GM18907 (cell line): ENCODE results near the gene RECK.
A peak's percentile ranks its signal among the peaks of the same experiment; 100 is the strongest.
"Not testable (repeated sequence)": the region's sequence is repeated elsewhere in the genome, so short reads cannot be mapped to it uniquely, and the experiment has no call there.

ENCODE experiments used
- ATAC-seq: cut with Tn5 transposase; IDR thresholded peaks from one replicate; pipeline ENCODE4 v1.9.1; 2021; ENCODE audit warnings: mild to moderate bottlenecking, moderate library complexity; ENCODE audit not compliant: unreplicated experiment

Gene RECK

DNA sequence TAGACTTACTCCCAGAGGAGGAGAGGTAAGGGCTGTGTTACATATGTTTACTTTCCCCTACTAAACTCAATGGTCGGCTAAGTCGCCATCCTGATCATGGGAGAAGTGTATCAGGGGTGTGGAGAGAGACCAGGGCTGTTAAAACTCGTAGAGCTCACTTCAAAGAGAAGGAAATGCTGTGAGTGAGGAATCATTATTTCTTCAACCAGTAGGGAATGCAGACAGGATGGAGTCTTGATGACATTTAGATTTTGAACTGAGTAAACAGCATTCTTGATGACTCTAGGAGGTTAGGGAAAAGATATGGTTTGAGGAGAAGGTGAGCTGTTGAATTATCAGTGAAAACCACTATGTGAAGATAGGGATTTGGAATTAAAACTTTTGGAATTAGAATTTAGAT is 17.3 kb downstream of the RECK start:
- ATAC-seq = no peak

DNA sequence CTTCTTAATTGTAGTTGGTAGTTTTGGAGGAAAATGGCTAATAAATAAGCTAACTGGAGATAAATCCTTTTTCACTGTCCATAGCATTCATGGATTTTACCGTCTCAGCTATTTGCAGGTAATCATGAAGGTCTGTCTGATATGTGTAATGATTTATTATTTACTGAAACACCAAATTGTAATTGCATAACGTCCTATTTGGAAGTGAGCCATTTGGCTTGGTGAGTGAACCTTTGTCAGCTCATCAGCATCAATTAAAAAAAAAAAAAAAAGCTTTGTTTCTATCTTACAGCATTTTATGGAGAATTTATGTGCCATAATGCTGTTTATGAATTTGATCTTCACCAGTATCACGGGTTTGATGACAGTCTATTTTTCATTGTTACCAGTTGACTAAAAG is 20.2 kb downstream of the RECK start:
- ATAC-seq = no peak

GRCh38 chr9:36063804-36064447 is 27.2 kb downstream of the RECK start:
- ATAC-seq = no peak

DNA sequence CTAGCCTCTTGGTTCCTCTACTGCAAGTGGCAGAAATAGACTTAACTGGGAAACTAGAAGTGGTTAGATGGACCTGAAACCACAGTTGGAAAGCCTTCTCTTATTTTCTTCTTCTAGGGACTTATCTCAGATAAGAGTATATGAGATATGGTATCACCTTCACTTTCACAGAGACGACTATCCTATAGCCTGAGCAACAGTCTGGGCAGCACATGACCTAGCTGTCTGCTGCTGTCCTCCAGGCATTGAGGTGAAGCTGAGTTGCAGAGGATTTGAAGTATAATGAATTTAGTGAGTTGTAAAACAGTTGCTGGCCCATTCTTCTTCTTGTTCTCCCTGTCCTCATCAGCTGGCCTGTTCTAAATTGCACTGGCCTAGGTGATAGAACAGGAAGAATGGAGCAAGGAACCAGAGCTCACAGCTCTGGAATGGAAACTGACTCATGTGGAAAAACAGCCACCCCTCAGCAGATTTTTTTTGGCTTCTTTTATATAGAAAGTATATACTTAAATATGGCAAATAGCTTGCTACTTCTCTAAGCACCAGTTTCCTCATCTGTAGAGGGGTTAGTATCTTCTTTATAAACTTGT is 27.8 kb downstream of the RECK start:
- ATAC-seq = no peak

DNA sequence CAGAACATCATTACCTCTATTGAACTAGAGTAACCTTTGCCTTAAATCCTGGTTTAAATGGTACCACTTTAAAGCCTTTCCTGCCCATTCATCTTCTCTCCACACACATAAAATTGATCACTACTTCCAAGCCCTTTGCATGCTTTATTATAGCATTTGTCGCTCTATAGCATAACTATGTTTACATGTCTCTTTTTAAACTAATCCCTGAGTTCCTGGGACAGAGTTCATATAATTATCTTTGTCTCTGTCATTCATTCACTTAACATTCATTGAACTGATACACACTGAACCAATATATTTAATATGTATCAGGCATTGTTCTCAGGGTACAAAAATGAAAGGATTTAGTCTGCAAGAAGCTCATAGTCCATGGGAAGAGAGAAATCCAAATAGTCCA is 37.3 kb downstream of the RECK start:
- no peak for ATAC-seq

- no peak for ATAC-seq
Observed at GRCh38 chr9:36074870-36075532, 38.3 kb downstream of the RECK start.

DNA sequence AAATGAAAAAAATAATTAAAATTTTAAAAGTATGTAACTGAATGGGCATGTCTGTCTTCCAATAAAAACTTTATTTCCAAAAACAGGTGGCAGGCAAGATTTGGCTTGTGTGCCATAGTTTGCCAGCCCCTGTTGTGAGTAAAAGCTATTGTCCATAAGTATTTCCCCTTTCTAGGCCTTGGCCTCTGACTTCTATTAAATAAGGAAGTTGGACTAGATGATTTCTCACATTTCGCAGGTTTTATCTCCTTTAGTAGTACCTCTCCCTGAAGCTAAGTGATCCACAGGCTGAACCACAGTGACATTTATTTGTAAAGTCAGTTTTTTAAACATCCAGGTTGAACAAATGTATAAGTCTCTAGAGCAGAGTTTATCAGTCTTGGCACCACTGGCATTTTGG is 41.3 kb downstream of the RECK start:
- ATAC-seq = no peak

GRCh38 chr9:36080519-36080918 is 43.8 kb downstream of the RECK start:
- ATAC-seq = no peak

DNA sequence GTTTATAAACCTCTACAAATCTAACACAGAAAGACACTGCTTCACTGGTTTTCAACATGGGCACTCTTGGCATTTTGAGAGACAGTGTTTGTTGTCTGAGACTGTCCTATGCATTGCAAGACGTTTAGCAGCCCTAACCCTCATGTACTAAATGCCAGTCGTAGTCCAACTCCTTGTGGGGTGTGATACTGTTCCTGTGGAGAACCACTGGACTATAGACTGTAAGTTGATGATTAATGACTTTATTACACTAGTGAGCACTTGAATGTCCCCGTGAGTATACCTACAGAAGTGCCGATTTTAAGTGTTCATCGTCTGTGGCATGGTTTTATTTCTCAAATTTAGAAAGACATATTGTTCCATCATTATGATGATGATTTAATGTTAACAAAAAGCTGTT is 46.2 kb downstream of the RECK start:
- no peak for ATAC-seq

GRCh38 chr9:36086442-36086841 is 49.7 kb downstream of the RECK start:
- ATAC-seq = no peak

DNA sequence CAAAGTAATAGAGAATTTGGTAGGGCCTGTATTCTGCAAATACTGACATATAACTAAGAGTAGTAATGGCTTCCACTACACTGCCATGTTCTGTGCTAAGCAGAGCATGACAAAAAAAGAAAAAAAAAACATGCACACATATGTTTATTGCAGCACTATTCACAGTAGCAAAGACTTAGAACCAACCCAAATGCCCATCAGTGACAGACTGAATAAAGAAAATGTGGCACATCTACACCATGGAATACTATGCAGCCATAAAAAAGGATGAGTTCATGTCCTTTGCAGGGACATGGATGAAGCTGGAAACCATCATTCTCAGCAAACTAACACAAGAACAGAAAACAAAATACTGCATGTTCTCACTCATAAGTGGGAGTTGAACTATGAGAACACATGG is 50.3 kb downstream of the RECK start:
- ATAC-seq = not testable (repeated sequence)

GRCh38 chr9:36088020-36088419 is 51.3 kb downstream of the RECK start:
- ATAC-seq = no peak

- no peak for ATAC-seq
Observed at GRCh38 chr9:36091026-36091953, 54.6 kb downstream of the RECK start.

DNA sequence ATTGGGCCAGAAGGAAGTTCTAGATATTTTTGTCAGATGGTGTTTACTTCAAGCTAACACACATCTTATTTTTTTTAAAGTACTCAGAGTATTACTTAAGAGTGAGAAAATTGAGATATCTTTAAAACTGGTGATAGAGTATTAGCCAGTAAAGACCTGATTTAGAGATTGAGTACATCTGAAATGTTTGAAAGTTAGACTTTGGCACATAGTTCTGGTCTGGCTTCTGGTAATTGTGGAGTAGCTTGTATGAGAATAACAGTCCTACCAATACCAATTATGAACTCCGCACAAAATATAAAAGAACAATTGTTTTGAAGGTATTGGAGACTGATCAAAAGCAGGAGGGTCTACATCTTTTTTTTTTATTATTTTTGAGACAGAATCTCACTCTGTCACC is 55.3 kb downstream of the RECK start:
- ATAC-seq = no peak

DNA sequence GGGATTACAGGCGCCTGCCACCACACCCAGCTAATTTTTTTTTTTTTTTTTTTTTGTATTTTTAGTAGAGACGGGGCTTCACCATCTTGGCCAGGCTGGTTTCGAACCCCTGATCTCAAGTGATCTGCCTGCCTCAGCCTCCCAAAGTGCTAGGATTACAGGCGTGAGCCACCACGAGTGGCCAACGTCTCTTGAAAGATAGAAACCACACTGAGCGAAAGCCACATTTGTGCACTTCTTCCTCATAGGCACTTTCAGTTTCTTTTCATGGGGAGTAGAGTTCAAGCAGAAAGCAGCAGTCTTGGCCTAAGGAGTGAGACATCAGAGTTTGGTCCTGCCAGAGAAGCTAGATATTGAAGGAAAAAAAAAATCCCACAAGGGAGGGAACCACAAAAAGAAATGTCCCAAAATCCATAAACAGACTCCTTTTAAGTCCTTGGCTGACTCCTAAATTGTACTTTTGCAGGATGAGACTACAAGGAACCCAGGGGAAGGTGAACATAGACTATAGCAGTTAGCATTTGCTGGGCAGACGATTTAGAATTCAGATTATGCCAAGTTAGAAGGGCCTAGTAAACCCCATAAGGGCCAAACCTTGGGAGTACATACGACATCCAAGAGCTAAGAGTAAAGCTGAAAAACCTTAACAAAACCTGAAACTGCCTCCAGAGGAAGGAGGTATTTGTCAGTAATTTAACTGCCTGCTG is 55.9 kb downstream of the RECK start:
- ATAC-seq = peak; percentile 90

DNA sequence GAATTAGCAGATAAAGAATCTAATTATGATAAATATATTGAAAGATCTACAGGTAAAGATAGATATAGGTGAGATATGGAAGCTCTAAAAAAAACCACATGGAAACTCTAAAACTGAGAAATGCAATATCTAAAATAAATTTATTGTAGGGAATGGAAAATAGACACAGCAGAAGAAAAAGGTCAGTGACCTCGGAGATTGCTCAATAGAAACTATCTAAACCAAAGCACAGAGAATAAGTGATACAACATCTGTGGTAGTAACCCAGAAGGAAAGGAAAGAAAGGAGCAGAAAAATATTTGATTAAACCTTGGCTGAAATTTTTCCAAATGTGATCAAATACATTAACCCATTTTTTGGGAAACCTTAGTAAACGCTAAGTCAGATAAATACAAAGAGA is 56.7 kb downstream of the RECK start:
- ATAC-seq = no peak

DNA sequence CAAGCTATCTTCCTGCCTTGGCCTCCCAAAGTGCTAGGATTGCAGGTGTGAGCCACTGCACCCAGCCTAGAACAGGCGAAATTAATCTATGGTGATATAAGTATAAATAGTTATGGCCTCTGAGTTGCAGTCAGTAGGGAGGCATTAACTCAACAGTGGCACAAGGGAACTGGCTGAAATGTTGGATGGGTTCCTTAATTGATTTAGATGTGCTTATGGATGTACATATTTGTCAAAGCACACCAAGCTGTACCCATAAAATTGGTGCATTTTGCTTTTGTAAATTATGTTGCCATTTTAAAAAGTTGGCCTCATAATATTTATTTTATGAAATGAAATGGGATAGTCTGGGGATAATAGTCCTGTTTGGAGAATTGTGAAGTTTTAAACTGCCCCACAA is 63.0 kb downstream of the RECK start:
- ATAC-seq = no peak

DNA sequence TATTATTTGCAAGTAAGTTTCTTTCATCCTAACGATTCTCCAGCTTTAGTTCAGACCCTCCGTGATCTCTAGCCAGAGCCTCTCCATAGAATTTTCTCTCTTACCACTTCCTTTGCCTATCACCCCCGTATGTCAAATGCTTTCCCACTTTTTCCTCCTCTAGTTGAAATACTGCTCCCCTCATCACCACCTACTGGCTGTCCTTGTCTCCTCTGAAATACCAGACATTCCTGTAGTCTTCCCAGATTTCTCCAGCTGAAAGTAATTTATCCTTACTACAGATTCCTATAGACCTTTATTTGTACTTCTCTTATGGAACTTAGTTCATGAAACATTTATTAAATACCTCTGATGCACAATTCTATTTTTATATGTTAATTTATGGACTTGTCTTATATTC is 63.8 kb downstream of the RECK start:
- no peak for ATAC-seq

DNA sequence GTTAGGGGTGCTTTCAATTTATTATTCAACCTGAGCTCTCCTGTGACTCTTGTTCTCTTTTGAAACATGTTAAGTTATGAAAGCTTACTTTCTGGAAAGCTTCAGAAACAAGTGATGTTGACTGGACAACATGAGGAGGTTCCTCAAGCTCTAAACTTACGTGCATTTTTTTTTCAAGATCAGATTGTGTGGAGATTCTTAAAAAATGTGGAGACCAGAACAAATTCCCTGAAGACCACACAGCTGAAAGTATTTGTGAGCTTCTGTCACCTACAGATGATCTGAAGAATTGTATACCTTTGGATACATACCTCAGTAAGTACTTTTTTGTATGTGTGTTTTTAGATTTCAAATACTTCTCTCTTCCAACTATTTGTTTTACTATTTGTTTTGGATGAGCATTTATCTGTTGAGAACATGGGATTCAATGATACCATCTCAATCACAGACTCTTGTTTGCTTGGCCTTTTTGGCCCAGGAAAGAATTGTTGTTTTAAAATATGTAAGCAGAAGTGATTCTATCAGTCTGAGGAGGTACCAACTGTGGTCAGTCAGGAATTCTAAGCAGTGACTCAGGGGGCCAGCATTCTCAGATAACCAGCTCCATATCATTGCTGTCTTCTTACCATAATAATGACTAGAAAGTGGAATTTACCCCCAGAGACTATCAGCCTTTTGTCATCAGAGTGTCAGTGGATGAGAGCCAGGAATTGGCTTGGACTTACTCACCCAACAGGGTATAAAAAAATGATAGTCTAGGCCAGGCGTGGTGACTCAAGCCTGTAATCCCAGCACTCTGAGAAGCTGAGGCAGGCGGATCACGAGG is 65.4 kb downstream of the RECK start:
- ATAC-seq = no peak
